HCT116 (cell line): ENCODE data around the gene TBP. TPM values are rescaled to one million over a fixed set of nuclear protein-coding genes. Genes with fewer than 3 reads are reported as not detected.

ENCODE experiments used
- ATAC-seq: fragments of 200-7000 bp; cut with Tn5 transposase; 2 replicates; pipeline ENCODE4 v1.9.1; 2020; ENCODE audit warnings: mild to moderate bottlenecking, moderate library complexity
- BruUV-seq: library from RNA; stranded (reverse); fragments of 400-500 nt; replicated peaks from 2 replicates; lab custom pipeline; 2021; lab: Mats Ljungman, UMichigan
- CTCF ChIA-PET: fragments of 300-600 bp; sonication (Branson Sonifier 250); formaldehyde crosslinking; loops from one replicate; lab custom pipeline; 2021; ENCODE audit warnings: antibody characterized with exemption; lab: Charles Lee
- POLR2A ChIA-PET: fragments of 300-600, 350-600 bp; sonication (Branson Sonifier 250); formaldehyde crosslinking; loops from one replicate; lab custom pipeline; 2021; ENCODE audit warnings: antibody characterized with exemption; lab: Charles Lee
- RAD21 ChIA-PET, 2 experiments: fragments of 300-600 bp; sonication (Branson Sonifier 250); formaldehyde crosslinking; loops; one replicate each; lab custom pipeline; 2023; ENCODE audit warnings: low total read pairs in 2 of 2; ENCODE audit not compliant: uncharacterized antibody in 2 of 2, unreplicated experiment in 2 of 2, low non-redundant PET in 1 of 2; lab: Charles Lee
- DNase-seq: peaks from one replicate; pipeline ENCODE4 v3.0.0-alpha.2; 2010; ENCODE audit warnings: low read depth, low spot score
- H2AFZ ChIP-seq: fragments of 200-600 bp; shearing (Covaris generic), sonication (generic); 2 replicates; pipeline ENCODE4 v1.6.1; 2017; ENCODE audit warnings: low read depth, mixed run types, mixed read lengths, antibody characterized with exemption, low read length; ENCODE audit not compliant: poor library complexity, severe bottlenecking
- H3K27ac ChIP-seq: 2 replicates; pipeline ENCODE4 v1.5.1; 2012; ENCODE audit warnings: low read depth, low read length
- H3K27me3 ChIP-seq: fragments of 200-600 bp; sonication (generic); 2 replicates; pipeline ENCODE4 v1.6.1; 2016; ENCODE audit warnings: mixed run types, low read length, mixed read lengths; ENCODE audit not compliant: insufficient read depth
- H3K36me3 ChIP-seq, 2 experiments: fragments of 200-500 bp in 1 of 2; fragments of 200-600 bp in 1 of 2; sonication (Bioruptor generic) in 1 of 2; sonication (generic) in 1 of 2; 2 replicates each; pipeline versions ENCODE4 v1.5.1 to v1.6.1; 2014 to 2016; ENCODE audit warnings: low read length in 2 of 2, inconsistent platforms in 1 of 2, mixed read lengths in 1 of 2, mixed run types in 1 of 2; ENCODE audit not compliant: insufficient read depth in 2 of 2, control insufficient read depth in 1 of 2
- H3K4me1 ChIP-seq, 2 experiments: fragments of 200-600 bp in 1 of 2; sonication (generic) in 1 of 2; 2 replicates each; pipeline versions ENCODE4 v1.5.1 to v1.6.1; 2012 to 2017; ENCODE audit warnings: low read length in 2 of 2, inconsistent platforms in 1 of 2, mild to moderate bottlenecking in 1 of 2, mixed read lengths in 1 of 2, mixed run types in 1 of 2, moderate library complexity in 1 of 2; ENCODE audit not compliant: insufficient read depth in 2 of 2, control insufficient read depth in 1 of 2
- H3K4me2 ChIP-seq: fragments of 200-600 bp; sonication (generic); 2 replicates; pipeline ENCODE4 v1.6.1; 2017; ENCODE audit warnings: mixed run types, low read length, mixed read lengths
- H3K4me3 ChIP-seq, 2 experiments: fragments of 200-600 bp in 1 of 2; sonication (generic) in 1 of 2; replicated peaks in 1 of 2; 2 replicates each; pipeline ENCODE4 v1.5.1; 2011 to 2016; ENCODE audit warnings: low read length in 2 of 2, control low read depth in 1 of 2, low read depth in 1 of 2, mild to moderate bottlenecking in 1 of 2, mixed read lengths in 1 of 2, mixed run types in 1 of 2
- H3K79me2 ChIP-seq: fragments of 200-600 bp; sonication (generic); 2 replicates; pipeline ENCODE4 v1.6.1; 2017; ENCODE audit warnings: mild to moderate bottlenecking, mixed run types, low read length, moderate library complexity, mixed read lengths; ENCODE audit not compliant: insufficient read depth
- H3K9ac ChIP-seq: fragments of 200-600 bp; sonication (generic); 2 replicates; pipeline ENCODE4 v1.6.1; 2016; ENCODE audit warnings: low read length, mixed read lengths
- H3K9me2 ChIP-seq: fragments of 200-600 bp; sonication (generic), shearing (Covaris generic); 2 replicates; pipeline ENCODE4 v1.6.1; 2017; ENCODE audit warnings: mixed run types, mild to moderate bottlenecking, moderate library complexity; ENCODE audit not compliant: insufficient read depth
- H3K9me3 ChIP-seq, 2 experiments: fragments of 200-500 bp in 1 of 2; fragments of 200-600 bp in 1 of 2; sonication (Bioruptor generic) in 1 of 2; sonication (generic) in 1 of 2; 2 replicates each; pipeline ENCODE4 v1.6.1; 2014 to 2017; ENCODE audit warnings: low read length in 2 of 2, mixed read lengths in 2 of 2, inconsistent platforms in 1 of 2, low read depth in 1 of 2, mild to moderate bottlenecking in 1 of 2, mixed run types in 1 of 2, moderate library complexity in 1 of 2; ENCODE audit not compliant: control insufficient read depth in 1 of 2, insufficient read depth in 1 of 2
- H4K20me1 ChIP-seq: fragments of 200-600 bp; sonication (generic), shearing (Covaris generic); 2 replicates; pipeline ENCODE4 v1.6.1; 2017; ENCODE audit warnings: mixed run types, mild to moderate bottlenecking, moderate library complexity; ENCODE audit not compliant: insufficient read depth
- EZH2phosphoT487 ChIP-seq: fragments of 200-600 bp; IDR thresholded peaks from 2 replicates; pipeline ENCODE4 v1.6.1; 2018; ENCODE audit warnings: antibody characterized with exemption, borderline replicate concordance
- POLR2AphosphoS5 ChIP-seq: IDR thresholded peaks from 2 replicates; pipeline ENCODE4 v1.6.1; 2011; ENCODE audit warnings: mild to moderate bottlenecking, low read depth, low read length, moderate library complexity
- intact Hi-C: fragments of 100-400 bp; cut with micrococcal nuclease; formaldehyde crosslinking; loops from 2 replicates; pipeline ENCODE4 v1.10.0; 2022
- total RNA-seq: library from RNA; stranded (reverse); gene quantifications from one replicate; pipeline ENCODE4 v1.2.1, GENCODE V29; 2021; ENCODE audit not compliant: unreplicated experiment
- TF ChIP-seq, protein P1 (sequence below), 3 experiments: fragments of 200-600 bp in 1 of 3; sonication (generic) in 1 of 3; IDR thresholded peaks in 2 of 3; conservative IDR thresholded peaks in 1 of 3; 2 replicates each; pipeline ENCODE4 v1.5.1; 2012 to 2017; ENCODE audit warnings: low read depth in 2 of 3, low read length in 2 of 3, antibody characterized with exemption in 1 of 3, borderline replicate concordance in 1 of 3, control low read depth in 1 of 3, mild to moderate bottlenecking in 1 of 3, mixed read lengths in 1 of 3, mixed run types in 1 of 3, moderate library complexity in 1 of 3; ENCODE audit not compliant: insufficient read depth in 1 of 3
- TF ChIP-seq, protein P2 (sequence below): IDR thresholded peaks from 2 replicates; pipeline ENCODE4 v1.6.1; 2011; ENCODE audit warnings: mild to moderate bottlenecking, low read length, moderate library complexity; ENCODE audit not compliant: insufficient replicate concordance; ENCODE audit errors: extremely low read depth

The TBP gene
- total RNA-seq, 1 experiment from 2014 or later, result 22.7 TPM

DNA sequence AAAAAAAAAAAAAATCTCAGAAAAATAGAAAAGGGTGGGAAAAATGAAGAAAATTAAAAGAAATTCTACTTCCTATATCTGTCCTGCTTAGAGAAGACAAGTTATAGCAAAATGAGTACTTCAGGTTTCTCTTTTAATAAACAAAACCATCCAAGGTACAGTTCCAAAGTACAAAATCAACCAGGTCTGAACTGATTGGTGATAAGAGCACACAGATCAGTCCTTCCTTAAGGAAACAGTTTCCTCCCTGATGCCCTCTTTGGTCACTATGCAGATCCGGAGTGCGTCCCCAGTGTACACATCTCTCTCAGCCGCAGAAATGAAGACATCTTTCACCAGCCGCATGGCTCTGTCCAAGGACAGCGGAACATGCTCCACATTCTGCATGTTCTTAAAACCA is 19.2 kb upstream of the TBP start (continued):
- TF ChIP-seq, protein P1, sequence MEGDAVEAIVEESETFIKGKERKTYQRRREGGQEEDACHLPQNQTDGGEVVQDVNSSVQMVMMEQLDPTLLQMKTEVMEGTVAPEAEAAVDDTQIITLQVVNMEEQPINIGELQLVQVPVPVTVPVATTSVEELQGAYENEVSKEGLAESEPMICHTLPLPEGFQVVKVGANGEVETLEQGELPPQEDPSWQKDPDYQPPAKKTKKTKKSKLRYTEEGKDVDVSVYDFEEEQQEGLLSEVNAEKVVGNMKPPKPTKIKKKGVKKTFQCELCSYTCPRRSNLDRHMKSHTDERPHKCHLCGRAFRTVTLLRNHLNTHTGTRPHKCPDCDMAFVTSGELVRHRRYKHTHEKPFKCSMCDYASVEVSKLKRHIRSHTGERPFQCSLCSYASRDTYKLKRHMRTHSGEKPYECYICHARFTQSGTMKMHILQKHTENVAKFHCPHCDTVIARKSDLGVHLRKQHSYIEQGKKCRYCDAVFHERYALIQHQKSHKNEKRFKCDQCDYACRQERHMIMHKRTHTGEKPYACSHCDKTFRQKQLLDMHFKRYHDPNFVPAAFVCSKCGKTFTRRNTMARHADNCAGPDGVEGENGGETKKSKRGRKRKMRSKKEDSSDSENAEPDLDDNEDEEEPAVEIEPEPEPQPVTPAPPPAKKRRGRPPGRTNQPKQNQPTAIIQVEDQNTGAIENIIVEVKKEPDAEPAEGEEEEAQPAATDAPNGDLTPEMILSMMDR (IDR thresholded peaks at IDR 0.05 in 2 of 3, conservative IDR thresholded peaks at IDR 0.05 in 1 of 3; ENCODE audit: borderline replicate concordance in 1 of 3, insufficient read depth in 1 of 3, low read depth in 2 of 3, low read length in 2 of 3), result no peak

- Histone ChIP-seq H2AFZ (no peak overlapping the region), H3K4me2 (no peak overlapping the region), H3K9me3 (no peaks in the 10 kb centered on the region), H3K27me3 (no peaks in the 10 kb centered on the region), H3K4me1 (no peaks in the 10 kb centered on the region), H4K20me1 (peaks cover 17% of the 10 kb centered on the region), H3K9ac (no peak overlapping the region), H3K79me2 (peaks cover 62% of the 10 kb centered on the region), H3K4me3 (no peak overlapping the region), H3K27ac (no peak overlapping the region), H3K9me2 (no peaks in the 10 kb centered on the region), H3K36me3 (peaks cover 70 to 76% of the 10 kb centered on the region in 2 experiments)
- ChIA-PET RAD21 (no interaction called here), POLR2A (no interaction called here), CTCF (no interaction called here)
- intact Hi-C loops, result no loop called here
- no peak for ATAC-seq
- no peak for DNase-seq
- BruUV-seq, result no TSS peak
- TF ChIP-seq, protein P2, sequence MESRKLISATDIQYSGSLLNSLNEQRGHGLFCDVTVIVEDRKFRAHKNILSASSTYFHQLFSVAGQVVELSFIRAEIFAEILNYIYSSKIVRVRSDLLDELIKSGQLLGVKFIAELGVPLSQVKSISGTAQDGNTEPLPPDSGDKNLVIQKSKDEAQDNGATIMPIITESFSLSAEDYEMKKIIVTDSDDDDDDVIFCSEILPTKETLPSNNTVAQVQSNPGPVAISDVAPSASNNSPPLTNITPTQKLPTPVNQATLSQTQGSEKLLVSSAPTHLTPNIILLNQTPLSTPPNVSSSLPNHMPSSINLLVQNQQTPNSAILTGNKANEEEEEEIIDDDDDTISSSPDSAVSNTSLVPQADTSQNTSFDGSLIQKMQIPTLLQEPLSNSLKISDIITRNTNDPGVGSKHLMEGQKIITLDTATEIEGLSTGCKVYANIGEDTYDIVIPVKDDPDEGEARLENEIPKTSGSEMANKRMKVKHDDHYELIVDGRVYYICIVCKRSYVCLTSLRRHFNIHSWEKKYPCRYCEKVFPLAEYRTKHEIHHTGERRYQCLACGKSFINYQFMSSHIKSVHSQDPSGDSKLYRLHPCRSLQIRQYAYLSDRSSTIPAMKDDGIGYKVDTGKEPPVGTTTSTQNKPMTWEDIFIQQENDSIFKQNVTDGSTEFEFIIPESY, result no peak
- TF ChIP-seq POLR2AphosphoS5, result no peak
- TF ChIP-seq EZH2phosphoT487, result no peak
Measured at GRCh38 chr6:170536671-170537070, 17.5 kb upstream of the TBP start.
